NCI-H2171 (cell line): Measurements from ENCODE around the gene MAU2.
A peak's percentile ranks its signal among the peaks of the same experiment; 100 is the strongest.
"Not testable (repeated sequence)": the region's sequence is repeated elsewhere in the genome, so short reads cannot be mapped to it uniquely, and the experiment has no call there.

ENCODE experiments used
- DNase-seq: peaks from one replicate; lab custom pipeline; 2025; lab: John Stamatoyannopoulos, UW

The MAU2 gene

DNA sequence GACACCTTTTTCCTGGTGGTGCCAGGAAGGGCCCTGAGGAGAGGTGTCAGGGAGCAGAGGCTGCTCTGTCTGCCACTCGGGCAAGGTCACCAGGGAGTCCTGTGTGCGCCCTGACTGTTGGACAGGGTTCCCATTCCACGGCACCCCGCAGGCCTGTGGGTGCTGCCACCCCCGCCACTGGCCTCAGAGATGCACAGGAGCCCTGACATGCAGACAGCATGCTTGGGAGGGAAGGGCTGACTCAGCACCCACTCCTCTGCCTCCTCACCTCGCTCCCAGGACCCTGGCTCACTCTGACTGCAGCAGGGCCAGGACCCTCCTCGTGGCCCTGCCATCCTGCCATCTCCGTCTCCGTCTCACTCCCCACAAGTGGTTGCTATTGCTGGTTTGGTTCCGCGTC is 25.3 kb downstream of the MAU2 start:
- DNase-seq: no peak

DNA sequence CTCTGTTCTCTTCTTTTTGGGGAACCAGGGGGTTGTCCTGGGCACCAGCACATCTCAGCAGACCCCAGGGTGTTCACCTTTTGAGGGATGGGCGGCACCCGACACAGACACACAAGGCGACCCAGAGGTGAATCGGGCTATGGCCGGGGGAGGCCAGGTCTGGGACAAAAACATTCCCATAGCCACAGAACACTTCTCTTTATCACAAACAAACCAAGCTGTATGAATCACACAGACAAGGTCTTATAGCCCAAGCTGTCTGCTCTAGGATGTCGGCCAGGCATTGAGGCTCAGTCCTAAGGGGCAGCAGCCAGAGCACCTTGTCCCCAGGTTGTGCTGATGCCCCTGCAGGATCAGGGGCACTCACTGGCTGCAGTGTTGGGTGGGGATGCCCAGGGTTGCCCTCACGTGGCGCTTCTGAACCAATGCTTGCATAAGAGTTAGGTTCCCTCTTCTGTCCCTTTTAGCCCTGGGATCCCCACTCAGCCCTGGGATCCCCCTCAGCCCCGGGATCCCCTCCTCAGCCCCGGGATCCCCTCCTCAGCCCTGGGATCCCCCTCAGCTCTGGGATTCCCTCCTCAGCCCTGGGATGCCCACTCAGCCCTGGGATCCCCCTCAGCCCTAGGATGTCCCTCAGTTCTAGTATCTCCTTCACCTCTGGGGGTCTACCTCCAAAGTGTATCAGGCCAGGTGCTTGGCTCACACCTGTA is 26.9 kb downstream of the MAU2 start:
- no peak for DNase-seq

DNA sequence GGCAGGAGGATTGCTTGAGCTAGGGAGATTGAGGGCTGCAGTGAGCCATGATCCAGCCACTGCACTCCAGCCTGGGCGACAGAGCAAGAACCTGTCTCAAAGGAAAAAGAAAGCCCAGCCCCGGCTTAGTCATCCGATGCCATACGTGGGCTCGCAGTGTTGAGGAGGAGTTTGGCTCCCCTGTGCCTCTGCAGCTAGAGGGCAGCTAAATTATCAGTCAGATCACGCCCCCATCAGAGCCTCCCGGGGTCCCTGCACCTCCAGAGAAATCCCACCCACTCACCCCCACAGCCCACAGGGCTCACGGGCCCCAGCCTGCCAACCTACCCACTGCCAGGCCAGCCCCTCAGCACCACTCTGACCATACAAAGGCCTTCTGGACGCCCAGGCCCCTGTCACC is 27.6 kb downstream of the MAU2 start:
- no peak for DNase-seq

DNA sequence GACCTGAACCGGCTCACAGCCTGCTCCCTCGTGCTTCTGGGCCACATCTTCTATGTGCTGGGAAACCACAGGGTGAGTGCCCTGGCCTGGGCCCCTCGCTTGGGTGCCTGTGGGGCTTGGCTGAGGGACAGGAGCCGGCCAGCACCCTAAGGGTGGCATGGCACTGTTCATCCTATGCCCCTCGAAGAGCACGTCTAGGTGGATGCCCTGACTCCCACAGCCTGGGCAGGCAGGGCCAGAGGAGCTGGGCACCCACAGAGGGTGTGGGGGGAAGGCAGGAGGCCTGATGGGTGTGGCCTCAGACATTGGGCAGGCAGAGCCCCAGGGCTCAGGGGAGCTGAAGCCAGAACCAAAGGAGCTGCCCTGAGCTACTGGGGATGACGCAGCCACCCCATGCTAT is 28.7 kb downstream of the MAU2 start:
- no peak for DNase-seq

DNA sequence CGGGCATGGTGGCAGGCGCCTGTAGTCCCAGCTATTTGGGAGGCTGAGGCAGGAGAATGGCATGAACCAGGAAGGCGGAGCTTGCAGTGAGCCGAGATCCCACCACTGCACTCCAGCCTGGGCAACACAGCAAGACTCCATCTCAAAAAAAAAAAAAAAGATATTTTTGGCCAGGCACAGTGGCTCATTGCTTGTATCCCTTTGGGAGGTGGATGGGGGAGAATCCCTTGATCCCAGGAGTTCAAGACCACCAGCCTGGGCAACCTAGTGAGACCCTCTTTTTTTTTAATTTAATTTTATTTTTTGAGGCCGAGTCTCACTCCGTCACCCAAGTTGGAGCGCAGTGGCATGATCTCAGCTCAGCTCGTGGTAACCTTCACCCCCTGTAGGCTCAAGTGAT is 30.1 kb downstream of the MAU2 start:
- not testable (repeated sequence) for DNase-seq

DNA sequence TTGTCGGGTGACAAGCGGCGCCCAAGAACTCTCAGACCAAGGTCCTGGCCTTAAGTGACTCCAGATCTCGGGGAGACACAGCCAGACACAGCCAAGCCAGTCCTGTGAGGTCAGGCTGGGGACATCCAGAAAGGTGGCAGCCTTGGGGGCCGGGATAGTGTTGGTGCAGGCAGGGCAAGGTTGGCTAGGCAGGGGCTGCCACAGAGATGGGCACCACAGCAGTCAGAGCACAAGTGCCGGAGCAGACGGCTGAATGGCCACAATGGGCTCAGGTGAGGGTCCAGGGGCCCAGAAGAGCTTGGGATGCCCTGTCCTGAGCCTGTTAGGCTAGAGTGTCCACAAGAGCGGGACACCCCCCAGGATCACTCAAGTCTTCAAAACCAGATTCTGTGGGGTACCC is 32.2 kb downstream of the MAU2 start:
- DNase-seq: no peak

DNA sequence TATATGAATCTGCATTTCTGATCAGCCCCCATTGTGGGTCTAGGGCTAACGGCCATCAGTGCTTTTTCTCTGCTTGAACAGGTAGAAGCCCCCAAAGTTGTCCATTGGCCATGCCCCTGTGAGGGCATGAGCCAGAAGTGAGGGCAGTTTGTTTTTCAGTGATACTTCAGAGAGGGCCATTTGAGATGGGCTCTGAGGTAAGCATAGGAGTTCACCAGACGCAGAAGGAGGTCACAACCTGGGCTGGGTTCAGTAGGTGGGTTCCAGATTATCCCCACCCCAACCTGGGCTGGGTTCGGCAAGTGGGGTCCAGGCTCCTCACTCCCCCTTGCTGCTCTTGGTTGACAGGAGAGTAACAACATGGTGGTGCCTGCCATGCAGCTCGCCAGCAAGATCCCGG is 33.4 kb downstream of the MAU2 start:
- DNase-seq: no peak

DNA sequence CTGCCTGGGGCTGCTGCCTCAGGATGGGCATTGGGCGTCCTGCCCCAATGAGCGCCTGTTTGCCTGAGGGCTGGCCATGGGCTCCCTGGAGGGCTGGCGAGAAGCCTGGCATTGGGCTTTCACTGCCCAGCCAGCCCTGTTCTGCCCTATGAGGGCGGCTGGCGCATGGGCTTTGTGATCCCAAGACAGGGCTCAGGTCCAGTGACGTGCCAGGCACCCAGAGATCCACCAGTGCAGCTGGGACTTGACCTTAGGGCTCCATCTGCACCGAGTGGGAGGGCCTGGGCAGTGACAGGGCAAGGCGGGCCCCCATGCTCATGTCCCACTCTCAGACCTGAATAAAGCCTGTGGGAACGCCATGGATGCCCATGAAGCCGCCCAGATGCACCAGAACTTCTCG is 34.3 kb downstream of the MAU2 start:
- DNase-seq: no peak

DNA sequence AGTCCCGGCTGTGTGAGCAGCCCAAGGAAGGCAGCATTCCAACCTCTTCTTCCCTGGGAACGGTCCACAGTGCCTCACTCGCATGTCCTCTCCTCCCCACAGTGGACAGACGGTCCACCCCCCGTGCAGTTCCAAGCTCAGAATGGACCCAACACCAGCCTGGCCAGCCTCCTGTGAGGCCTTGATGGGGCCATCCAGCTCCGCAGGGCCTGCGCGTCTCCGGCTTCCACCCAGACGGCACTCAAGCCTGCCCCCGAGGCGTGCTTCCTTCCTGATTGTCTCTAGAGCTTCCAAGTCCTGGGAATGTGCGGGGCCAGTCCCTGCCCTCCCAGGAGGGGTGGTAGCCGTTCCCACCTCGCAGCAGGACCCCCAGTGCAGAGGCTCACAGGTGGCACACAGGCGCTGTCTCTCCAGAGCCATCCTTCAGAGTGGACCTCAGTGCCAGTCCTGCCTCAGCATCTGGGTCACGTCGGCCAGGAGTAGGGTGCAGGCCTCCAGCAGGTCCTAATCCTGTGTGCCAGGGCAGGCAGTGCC is 35.0 kb downstream of the MAU2 start:
- DNase-seq: no peak

DNA sequence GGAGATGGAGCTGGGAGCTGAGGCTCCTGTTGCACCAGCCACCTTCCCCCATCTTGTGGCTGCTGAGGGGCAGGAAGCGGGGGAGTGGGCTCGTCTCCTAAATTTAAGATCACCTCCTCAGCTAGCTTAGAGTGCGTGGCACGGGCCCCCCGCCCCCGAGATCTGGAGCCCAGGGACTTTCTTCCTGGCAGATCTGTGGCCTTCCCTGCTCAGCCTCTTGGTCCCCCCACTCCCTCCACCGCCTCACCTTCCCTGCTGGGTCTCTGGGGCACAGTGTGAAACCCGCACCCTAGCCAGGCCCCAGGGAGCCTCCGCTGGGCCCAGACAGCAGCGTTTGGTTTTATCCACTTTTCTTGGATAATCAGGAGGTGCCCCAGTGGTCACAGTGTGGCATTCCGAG is 35.9 kb downstream of the MAU2 start:
- DNase-seq: no peak

DNA sequence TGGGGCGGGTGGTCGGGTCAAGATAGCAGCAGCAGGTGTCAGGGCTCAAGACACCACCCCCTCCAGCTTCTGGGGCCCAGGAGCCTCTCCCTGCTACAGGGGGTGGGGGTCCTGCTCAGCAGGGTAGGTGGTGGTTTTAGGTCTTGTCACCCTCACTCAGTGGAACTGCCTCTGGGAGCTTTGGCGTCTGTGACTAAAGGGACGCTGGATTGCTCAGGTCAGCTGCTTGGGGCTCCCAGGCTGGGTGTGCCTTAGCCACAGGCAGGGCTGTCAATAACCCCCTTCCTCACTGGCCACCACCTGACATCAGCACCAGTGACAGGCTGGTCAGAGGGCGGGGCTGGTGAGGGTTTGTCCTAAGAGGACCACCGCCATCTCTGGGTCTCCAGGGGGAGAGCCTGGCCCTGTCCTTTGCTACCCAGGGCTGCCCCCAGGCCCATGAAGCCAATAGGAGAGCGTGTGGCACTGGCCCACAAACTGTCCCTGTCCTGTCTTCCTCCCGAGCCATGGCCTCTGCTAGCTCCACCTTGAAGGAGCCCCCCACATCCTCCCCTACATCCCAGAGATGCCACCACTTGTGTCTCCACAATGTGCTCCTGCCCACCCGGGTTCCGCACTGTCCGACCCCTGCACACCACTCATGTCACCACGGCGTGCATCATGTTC is 36.4 kb downstream of the MAU2 start:
- DNase-seq: no peak

DNA sequence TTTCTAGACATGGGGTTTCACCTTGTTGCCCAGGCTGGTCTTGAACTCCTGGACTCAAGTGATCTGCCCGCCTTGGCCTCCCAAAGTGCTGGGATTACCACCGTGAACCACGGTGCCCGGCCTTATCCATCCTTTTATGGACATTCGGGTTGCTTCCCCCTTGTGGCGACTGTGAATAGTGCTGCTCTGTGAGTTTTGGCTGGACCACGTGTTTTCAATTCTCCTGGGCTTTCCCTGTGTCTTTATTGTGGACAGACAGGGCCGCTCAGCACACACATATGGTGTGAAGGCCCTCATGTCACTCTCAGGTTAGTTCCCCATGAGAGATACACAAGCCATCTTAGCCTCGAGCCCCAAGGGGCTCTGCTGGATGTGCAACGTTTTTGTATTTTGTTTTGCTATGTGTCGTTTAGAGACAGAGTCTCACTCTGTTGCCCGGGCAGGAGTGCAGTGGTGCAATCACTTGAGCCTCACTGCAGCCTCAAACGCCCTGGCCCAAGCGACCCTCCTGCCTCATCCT is 40.5 kb downstream of the MAU2 start:
- peak; percentile 73 for DNase-seq

DNA sequence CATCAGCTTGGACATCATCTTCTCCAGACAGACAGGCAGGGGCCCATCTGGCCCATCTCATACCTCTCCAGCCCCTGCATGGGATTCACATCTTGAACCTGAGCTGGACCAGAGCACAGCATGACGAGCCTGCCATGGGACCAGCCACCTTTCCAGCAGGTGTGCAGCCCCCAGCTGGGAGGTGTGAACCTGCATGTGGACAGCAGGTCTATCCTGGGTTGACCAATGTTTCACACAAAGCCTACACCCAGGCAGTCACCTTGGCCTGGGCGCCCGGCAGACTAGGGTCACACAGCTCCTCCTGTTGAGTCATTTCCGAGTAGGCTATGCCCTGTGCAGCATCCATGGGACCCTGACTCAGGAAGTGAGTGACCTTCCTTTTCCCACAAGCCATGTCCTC is 41.4 kb downstream of the MAU2 start:
- no peak for DNase-seq

DNA sequence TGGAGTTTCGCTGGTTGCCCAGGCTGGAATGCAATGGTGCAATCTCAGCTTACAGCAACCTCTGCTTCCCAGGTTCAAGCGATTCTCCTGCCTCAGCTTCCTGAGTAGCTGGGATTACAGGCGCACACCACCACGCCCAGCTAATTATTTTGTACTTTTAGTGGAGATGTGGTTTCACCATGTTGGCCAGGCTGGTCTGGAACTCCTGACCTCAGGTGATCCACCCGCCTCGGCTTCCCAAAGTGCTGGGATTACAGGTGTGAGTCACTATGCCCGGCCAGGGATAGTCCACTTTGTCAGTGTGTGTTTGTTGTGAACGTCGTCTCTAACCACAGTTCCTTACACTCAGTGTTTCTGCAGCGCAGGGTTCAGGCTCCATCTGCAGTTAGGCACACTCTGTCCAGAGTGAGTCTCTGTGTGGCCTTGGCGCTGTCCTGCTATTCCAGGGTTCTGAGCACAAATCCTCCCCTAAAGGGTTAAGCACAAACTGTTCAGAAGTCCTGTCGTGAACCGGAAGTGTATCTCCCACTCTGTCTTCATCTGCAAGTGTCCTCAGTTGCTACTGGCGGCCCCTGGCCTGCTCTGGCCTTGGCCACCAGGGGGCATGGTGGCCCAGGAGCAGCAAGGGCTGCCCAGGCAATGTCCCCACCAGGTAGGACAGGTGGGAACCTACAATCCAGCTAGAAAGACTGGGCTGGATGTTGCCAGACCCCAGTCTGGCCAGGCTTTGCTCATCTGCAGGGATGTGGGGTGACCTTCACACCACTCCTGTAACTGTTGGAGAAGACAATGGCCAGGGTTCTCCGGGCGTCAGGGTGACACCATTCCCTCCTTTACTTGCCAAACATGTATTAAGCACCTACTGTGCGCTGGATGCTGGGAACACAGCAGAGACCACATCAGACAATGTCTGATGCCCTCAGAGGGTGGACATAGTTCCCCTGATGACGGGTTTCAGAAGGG is 46.1 kb downstream of the MAU2 start:
- DNase-seq: peak; percentile 7

DNA sequence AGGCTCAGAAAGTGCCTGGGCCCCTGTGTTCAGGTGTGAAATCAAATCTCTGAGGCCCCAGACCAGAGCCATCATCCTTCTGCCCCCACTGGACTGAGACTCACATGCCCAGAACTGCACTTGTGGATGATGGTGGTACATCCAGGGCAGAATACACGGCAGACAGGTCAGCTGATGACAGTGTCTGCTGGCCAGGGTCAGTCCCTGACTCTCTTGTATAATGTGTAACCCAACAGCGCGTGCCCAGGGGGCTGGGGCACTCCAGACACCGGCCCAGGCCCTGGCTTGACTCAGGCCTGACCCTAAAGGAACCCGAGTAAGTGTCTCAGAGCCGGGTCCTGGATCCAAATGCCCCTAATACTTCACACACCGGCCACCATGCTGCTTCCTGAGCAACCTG is 47.5 kb downstream of the MAU2 start:
- no peak for DNase-seq

DNA sequence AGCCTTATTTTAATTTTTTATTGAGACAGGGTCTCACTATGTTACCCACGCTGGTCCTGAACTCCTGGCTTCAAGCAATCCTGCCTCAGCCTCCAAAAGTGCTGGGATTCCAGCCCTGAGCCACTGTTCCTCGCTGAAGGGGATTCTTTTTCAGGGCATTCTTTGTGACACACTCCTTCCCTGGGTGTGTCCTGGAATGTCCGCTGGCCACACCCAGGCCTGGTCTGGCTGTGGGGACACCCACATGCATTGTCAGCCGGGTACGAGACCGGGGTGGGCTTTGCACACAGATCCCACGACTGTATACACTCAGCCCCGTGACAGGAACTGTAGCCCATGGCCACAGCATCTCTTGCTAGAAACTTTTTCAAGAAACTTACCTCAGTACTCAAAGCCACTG is 50.4 kb downstream of the MAU2 start:
- DNase-seq: no peak

DNA sequence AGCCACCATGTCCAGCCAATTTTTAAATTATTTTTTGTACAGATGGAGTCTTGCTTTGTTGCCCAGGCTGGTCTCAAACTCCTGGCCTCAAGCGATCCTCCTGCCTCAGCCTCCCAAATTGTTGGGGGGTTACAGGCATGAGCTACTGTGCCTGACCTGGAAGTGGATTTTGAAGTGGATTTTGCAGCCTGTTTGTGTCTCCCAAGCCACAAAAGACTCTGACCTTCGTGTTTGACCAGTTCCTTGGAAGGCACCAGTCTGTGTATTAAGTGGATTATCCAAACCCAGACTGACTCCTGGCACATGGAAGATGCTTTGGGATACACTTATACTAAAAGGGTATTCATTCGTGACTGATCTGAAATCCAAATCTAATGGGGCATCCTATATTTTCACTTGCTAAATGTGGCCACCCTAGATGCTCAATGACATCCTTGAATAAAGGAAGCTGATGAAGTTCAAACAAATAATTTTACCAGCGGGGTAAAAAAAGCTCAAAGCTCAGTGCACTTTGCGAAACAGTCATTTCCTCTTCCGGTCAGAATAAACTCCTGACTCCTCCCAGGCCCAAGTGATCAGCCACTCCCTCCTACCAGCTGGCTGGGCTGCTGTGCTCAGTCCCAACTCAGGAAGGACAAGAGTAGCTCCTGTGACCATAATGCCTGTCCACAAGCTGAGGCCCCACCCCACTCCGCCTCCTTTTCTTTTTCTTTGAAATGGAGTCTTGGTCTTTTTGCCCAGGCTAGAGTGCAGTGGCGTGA is 52.2 kb downstream of the MAU2 start:
- no peak for DNase-seq

DNA sequence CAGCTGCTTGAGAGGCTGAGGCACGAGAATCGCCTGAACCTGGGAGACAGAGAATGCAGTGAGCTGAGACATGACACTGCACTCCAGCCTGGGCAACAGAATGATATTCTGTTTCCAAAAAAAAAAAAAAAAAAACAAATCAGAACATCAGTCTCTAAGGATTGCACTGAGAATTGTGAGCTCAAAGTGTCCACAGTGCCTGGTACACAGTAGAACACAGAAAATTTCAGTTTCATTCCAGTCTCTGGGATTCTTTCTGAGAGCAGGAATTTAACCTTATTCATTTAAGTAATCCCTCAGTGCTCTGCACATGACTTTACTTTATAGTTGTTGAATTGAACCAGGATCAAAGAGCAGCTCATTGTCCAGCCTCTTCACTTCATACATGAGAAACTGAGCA is 58.9 kb downstream of the MAU2 start:
- DNase-seq: no peak

DNA sequence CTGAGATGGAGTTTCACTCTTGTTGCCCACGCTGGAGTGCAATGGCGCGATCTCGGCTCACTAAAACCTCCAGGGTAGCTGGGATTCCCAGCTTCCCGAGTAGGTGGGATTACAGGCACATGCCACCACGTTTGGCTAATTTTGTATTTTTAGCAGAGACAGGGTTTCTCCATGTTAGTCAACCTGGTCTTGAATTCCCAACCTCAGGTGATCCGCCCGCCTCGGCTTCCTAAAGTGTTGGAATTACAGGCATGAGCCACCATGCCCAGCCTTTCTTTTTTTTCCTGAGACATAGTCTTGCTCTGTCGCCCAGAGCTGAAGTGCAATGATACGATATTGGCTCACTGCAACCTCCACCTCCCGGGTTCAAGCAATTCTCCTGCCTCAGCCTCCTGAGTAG is 59.7 kb downstream of the MAU2 start:
- DNase-seq: not testable (repeated sequence)

DNA sequence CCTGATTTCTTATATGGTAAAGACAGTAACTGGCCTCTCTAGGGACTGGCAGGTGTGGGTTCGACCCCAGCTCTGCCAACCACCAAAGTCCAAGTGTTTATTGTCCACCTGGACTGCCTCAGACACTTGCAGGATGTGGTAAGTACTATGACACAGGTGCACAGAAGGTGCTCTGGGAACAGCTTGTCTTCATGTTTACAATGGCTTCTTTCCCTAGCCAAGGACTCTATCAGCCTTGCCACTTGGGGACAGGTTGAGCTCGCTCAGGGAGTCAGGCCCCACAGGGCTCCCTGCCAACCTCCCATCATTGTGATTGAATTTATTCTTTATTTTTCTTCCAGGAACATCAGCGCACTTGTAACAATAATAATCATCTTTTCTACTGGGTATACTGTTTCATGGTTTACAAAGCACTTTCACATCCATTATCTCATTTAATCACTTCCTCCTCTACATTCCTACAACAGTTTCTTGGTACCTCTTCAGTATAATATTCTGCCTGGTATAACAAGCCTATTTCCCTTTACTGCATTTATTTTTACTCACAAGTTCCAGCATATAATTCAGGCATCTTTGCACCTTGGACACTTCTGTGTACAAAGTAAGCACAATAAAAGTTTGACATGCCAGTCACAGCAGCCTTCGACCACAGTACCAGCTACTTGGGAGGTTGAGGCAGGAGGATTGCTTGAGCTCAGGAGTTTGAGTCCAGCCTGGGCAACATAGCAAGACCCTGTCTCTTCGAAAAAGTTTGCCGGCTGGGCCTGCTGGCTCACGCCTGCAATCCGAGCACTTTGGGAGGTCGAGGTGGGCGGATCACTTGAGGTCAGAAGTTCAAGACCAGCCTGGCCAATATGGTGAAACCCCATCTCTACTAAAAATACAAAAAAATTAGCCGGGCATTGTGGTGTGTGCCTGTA is 60.6 kb downstream of the MAU2 start:
- no peak for DNase-seq

DNA sequence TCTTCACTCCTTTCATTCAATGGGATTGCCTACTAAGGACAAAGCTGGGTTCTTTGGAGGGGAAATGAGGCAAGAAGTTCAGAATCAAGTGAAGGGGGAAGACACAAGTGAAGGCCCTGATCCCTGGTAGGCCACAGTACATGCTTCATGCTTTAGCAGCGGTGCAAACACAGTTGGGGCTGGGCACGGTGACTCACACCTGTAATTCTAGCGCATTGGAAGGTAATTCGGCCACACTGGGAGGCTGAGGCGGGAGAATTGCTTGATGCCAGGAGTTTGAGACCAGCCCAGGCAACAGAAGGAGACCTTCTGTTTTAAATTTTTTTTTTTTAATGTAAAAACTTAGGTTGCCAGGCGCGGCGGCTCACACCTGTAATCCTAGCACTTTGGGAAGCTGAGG is 61.5 kb downstream of the MAU2 start:
- no peak for DNase-seq
